ENCODE measurements around the gene ACVR1B. TPM values are rescaled to one million over a fixed set of nuclear protein-coding genes. Genes with fewer than 3 reads are reported as not detected.

ACVR1B gene
- total and polyA plus RNA-seq, 2 donors (not counting 1 experiment from before 2014, with no cell fraction given): 3.4 to 10.6 TPM

- WGBS (ENCODE audit: insufficient coverage): 96% methylated on average over 15 of the region's 18 CpGs
- ATAC-seq (ENCODE audit: low read depth) (no peak), DNase-seq (no peak)
- H3K27me3 ChIP-seq (replicated peaks in 1 of 4; ENCODE audit: control extremely low read depth in 1 of 4, control insufficient read depth in 3 of 4, insufficient read depth in 4 of 4, low read length in 3 of 4): no peaks in the 10 kb centered on the region
- H3K4me1 Mint-ChIP-seq: peaks cover 46% of the 10 kb centered on the region
- H3K9ac ChIP-seq (ENCODE audit: low read length): no peak overlapping the region
- no peaks in the 10 kb centered on the region for H3K9me3 ChIP-seq (ENCODE audit: control extremely low read depth in 1 of 3, control insufficient read depth in 2 of 3, insufficient read depth in 1 of 3, low read length in 2 of 3)
- TF ChIP-seq EZH2 (IDR thresholded peaks at IDR 0.05; ENCODE audit: borderline replicate concordance, insufficient read depth, low read depth, low read length, poor library complexity, severe bottlenecking): no peak
- TF ChIP-seq, protein P1, sequence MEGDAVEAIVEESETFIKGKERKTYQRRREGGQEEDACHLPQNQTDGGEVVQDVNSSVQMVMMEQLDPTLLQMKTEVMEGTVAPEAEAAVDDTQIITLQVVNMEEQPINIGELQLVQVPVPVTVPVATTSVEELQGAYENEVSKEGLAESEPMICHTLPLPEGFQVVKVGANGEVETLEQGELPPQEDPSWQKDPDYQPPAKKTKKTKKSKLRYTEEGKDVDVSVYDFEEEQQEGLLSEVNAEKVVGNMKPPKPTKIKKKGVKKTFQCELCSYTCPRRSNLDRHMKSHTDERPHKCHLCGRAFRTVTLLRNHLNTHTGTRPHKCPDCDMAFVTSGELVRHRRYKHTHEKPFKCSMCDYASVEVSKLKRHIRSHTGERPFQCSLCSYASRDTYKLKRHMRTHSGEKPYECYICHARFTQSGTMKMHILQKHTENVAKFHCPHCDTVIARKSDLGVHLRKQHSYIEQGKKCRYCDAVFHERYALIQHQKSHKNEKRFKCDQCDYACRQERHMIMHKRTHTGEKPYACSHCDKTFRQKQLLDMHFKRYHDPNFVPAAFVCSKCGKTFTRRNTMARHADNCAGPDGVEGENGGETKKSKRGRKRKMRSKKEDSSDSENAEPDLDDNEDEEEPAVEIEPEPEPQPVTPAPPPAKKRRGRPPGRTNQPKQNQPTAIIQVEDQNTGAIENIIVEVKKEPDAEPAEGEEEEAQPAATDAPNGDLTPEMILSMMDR (IDR thresholded peaks at IDR 0.05): no peak
- ChIA-PET POLR2A (interaction anchor here (0.7 kb wide), 1 partner anchor 11 kb away, joined by 3 read pairs; no protein-coding TSS in a partner anchor), CTCF (interaction anchor here (3.9 to 32.6 kb wide), 3 partner anchors 19 to 31 kb away, joined by 19 to 1315 read pairs (median 26); partner anchors contain the start of genes ATG101 and SMIM41)
- no peak overlapping the region for H3K4me2 ChIP-seq (replicated peaks; ENCODE audit: low read depth, low read length, poor library complexity, severe bottlenecking)
- H3K27me3 Mint-ChIP-seq: no peaks in the 10 kb centered on the region
- H3K4me3 ChIP-seq (ENCODE audit: control extremely low read depth in 1 of 5, extremely low read depth in 1 of 5, insufficient read depth in 1 of 5, low read depth in 2 of 5, low read length in 4 of 5): no peak overlapping the region
- peaks cover 46% of the 10 kb centered on the region for H3K79me2 ChIP-seq (ENCODE audit: control insufficient read depth, insufficient read depth, low read length)
- no peaks in the 10 kb centered on the region for H3K36me3 ChIP-seq (replicated peaks in 1 of 2; ENCODE audit: control extremely low read depth in 1 of 2, control insufficient read depth in 1 of 2, extremely low read depth in 1 of 2, insufficient read depth in 2 of 2, low read length in 1 of 2)
- H3K27ac Mint-ChIP-seq: no peak overlapping the region
- H4K20me1 ChIP-seq (ENCODE audit: control insufficient read depth, insufficient read depth, low read length, poor library complexity, severe bottlenecking): no peaks in the 10 kb centered on the region
- H3K4me1 ChIP-seq (ENCODE audit: control insufficient read depth in 2 of 2, insufficient read depth in 2 of 2, low read length in 2 of 2): peaks cover 27 to 37% of the 10 kb centered on the region in 2 donors
- no peak overlapping the region for H3K4me3 Mint-ChIP-seq
- no peak overlapping the region for H2AFZ ChIP-seq (ENCODE audit: insufficient read depth, low read depth, low read length, poor library complexity, severe bottlenecking)
- H3K9me3 Mint-ChIP-seq (ENCODE audit: insufficient read depth): no peaks in the 10 kb centered on the region
- no peak overlapping the region for H3K27ac ChIP-seq (ENCODE audit: low read length in 2 of 2)
- intact Hi-C loops (cut with micrococcal nuclease): no loop called here
Observed at GRCh38 chr12:52044292-52044983, 92.9 kb downstream of the ACVR1B start.

GRCh38 chr12:52045794-52046199 lies 94.3 kb downstream of the ACVR1B start:
- no peak overlapping the region for H3K27ac Mint-ChIP-seq
- Histone ChIP-seq H3K79me2 (ENCODE audit: control insufficient read depth, insufficient read depth, low read length) (peaks cover 50% of the 10 kb centered on the region), H3K9ac (ENCODE audit: low read length) (no peak overlapping the region), H3K27me3 (replicated peaks in 1 of 4; ENCODE audit: control extremely low read depth in 1 of 4, control insufficient read depth in 3 of 4, insufficient read depth in 4 of 4, low read length in 3 of 4) (no peaks in the 10 kb centered on the region), H3K36me3 (replicated peaks in 1 of 2; ENCODE audit: control extremely low read depth in 1 of 2, control insufficient read depth in 1 of 2, extremely low read depth in 1 of 2, insufficient read depth in 2 of 2, low read length in 1 of 2) (no peaks in the 10 kb centered on the region), H3K4me2 (replicated peaks; ENCODE audit: low read depth, low read length, poor library complexity, severe bottlenecking) (peak overlapping the region; percentile 23), H3K4me3 (ENCODE audit: control extremely low read depth in 1 of 5, extremely low read depth in 1 of 5, insufficient read depth in 1 of 5, low read depth in 2 of 5, low read length in 4 of 5) (no peak overlapping the region), H2AFZ (ENCODE audit: insufficient read depth, low read depth, low read length, poor library complexity, severe bottlenecking) (no peak overlapping the region), H3K4me1 (ENCODE audit: control insufficient read depth in 2 of 2, insufficient read depth in 2 of 2, low read length in 2 of 2) (peaks cover 36 to 51% of the 10 kb centered on the region in 2 donors), H3K9me3 (ENCODE audit: control extremely low read depth in 1 of 3, control insufficient read depth in 2 of 3, insufficient read depth in 1 of 3, low read length in 2 of 3) (no peaks in the 10 kb centered on the region), H4K20me1 (ENCODE audit: control insufficient read depth, insufficient read depth, low read length, poor library complexity, severe bottlenecking) (no peaks in the 10 kb centered on the region), H3K27ac (ENCODE audit: low read length in 2 of 2) (no peak overlapping the region)
- DNase-seq: no peak
- H3K27me3 Mint-ChIP-seq: no peaks in the 10 kb centered on the region
- H3K4me3 Mint-ChIP-seq: no peak overlapping the region
- intact Hi-C loops (cut with micrococcal nuclease): no loop called here
- POLR2A ChIA-PET: interaction anchor here (0.6 kb wide), 1 partner anchor 690 kb away, joined by 6 read pairs; no protein-coding TSS in a partner anchor
- TF ChIP-seq EZH2 (IDR thresholded peaks at IDR 0.05; ENCODE audit: borderline replicate concordance, insufficient read depth, low read depth, low read length, poor library complexity, severe bottlenecking): no peak
- TF ChIP-seq, protein P1 (IDR thresholded peaks at IDR 0.05): no peak
- no peaks in the 10 kb centered on the region for H3K9me3 Mint-ChIP-seq (ENCODE audit: insufficient read depth)
- CTCF ChIA-PET: interaction anchor here (3.9 to 32.6 kb wide), 3 partner anchors 20 to 29 kb away, joined by 19 to 1315 read pairs (median 26); partner anchors contain the start of genes ATG101 and SMIM41
- H3K4me1 Mint-ChIP-seq: peaks cover 44% of the 10 kb centered on the region
- no peak for ATAC-seq (ENCODE audit: low read depth)
- 0% methylated on average over 2 of the region's 4 CpGs for WGBS (ENCODE audit: insufficient coverage)

Data from B cell (primary cell).